Chondrocyte (in vitro differentiated cells): ENCODE measurements around the gene PLD1. TPM values are rescaled to one million over a fixed set of nuclear protein-coding genes. Genes with fewer than 3 reads are reported as not detected.

ENCODE experiments used
- DNase-seq: peaks from one replicate; pipeline ENCODE4 v3.0.0; 2021; ENCODE audit warnings: mixed read lengths, low spot score
- H3K27ac Mint-ChIP-seq: one replicate; pipeline ENCODE4 v1.8.0; 2021; ENCODE audit warnings: mild to moderate bottlenecking, moderate library complexity, mixed read lengths; ENCODE audit not compliant: unreplicated experiment
- H3K27me3 Mint-ChIP-seq: 2 replicates; pipeline ENCODE4 v1.8.0; 2021; ENCODE audit warnings: low read depth, mixed read lengths
- H3K36me3 Mint-ChIP-seq: 2 replicates; pipeline ENCODE4 v1.8.0; 2021; ENCODE audit warnings: low read depth, mixed read lengths
- H3K4me1 Mint-ChIP-seq: 2 replicates; pipeline ENCODE4 v1.8.0; 2021; ENCODE audit warnings: low read depth, mild to moderate bottlenecking, mixed read lengths
- H3K4me3 Mint-ChIP-seq: one replicate; pipeline ENCODE4 v1.8.0; 2021; ENCODE audit warnings: mild to moderate bottlenecking, moderate library complexity, mixed read lengths; ENCODE audit not compliant: unreplicated experiment
- H3K9me3 Mint-ChIP-seq: 2 replicates; pipeline ENCODE4 v1.8.0; 2021; ENCODE audit warnings: low read depth, mixed read lengths
- total RNA-seq: library from RNA; stranded (reverse); gene quantifications from 3 replicates; pipeline ENCODE4 v1.2.1, GENCODE V29; 2021
- TF ChIP-seq, protein P1 (sequence below): fragments of 200-600 bp; sonication (generic); IDR thresholded peaks from 2 replicates; pipeline ENCODE4 v1.5.0; 2021; ENCODE audit warnings: antibody characterized with exemption, mild to moderate bottlenecking, moderate library complexity

Gene PLD1
- total RNA-seq, 1 donor from 2014 or later: 17.0 TPM

DNA sequence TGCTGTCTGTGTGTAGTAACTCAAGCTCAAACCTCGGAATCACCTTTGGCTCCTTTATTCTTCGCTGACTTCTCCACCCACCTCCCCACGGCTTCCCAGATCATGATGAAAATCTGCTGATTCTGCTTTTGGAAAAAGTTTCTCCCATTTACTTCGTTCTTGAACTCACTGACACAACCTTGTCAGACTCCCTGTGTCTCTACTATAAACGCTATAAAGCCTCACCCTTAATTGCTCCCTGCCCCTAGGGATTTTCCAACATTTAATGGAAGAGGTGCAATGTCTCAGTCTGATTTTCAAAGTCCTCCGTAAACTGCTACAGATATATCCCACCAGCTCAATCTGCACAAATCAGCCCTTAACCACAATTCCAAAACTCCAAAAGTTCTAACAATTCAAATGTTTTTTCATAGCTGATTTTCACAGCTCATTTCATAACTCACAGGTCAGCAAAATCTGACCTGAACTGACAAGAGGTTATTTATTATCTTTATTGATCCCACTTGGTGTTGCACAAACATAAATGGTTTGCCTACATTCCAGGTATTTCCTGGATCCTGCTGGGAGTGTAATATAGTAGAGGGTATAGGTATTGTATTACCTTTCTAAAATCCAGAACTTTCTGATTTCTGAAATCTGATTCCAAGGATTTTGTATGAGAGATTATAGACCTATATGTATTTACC lies 129.4 kb downstream of the PLD1 start:
- Mint-ChIP-seq H3K27me3 (no peaks in the 10 kb centered on the region), H3K36me3 (peaks cover 23% of the 10 kb centered on the region), H3K27ac (no peak overlapping the region), H3K9me3 (no peaks in the 10 kb centered on the region), H3K4me3 (no peak overlapping the region), H3K4me1 (no peaks in the 10 kb centered on the region)
- TF ChIP-seq, protein P1, sequence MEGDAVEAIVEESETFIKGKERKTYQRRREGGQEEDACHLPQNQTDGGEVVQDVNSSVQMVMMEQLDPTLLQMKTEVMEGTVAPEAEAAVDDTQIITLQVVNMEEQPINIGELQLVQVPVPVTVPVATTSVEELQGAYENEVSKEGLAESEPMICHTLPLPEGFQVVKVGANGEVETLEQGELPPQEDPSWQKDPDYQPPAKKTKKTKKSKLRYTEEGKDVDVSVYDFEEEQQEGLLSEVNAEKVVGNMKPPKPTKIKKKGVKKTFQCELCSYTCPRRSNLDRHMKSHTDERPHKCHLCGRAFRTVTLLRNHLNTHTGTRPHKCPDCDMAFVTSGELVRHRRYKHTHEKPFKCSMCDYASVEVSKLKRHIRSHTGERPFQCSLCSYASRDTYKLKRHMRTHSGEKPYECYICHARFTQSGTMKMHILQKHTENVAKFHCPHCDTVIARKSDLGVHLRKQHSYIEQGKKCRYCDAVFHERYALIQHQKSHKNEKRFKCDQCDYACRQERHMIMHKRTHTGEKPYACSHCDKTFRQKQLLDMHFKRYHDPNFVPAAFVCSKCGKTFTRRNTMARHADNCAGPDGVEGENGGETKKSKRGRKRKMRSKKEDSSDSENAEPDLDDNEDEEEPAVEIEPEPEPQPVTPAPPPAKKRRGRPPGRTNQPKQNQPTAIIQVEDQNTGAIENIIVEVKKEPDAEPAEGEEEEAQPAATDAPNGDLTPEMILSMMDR: no peak
- no peak for DNase-seq

DNA sequence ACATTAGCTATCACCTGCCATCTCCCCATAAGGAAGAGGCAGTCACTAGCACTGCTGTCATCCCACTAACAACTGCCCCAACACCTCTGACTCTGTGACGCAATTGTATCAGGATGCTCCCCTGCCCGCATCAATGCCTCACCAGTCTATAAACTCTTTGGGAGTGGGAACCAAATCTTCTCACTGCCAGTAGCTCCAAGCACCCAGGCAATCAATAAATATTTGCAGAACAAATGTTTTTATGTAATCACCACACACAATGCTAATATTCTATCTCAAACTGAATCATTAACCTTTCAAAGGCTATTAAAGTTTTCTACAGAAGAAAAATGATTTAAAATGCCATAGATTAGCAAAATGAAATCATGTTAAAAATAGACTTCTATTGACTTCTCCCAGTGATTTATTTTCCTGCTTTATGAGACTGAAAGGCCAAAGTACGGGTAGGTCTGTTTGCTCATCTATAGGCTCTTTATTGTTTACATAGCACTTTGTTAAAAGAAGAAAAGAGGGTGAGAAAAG lies 131.3 kb downstream of the PLD1 start:
- Mint-ChIP-seq H3K4me1 (no peaks in the 10 kb centered on the region), H3K9me3 (no peaks in the 10 kb centered on the region), H3K27me3 (no peaks in the 10 kb centered on the region), H3K27ac (no peak overlapping the region), H3K4me3 (no peak overlapping the region), H3K36me3 (peaks cover 17% of the 10 kb centered on the region)
- TF ChIP-seq, protein P1: no peak
- no peak for DNase-seq

DNA sequence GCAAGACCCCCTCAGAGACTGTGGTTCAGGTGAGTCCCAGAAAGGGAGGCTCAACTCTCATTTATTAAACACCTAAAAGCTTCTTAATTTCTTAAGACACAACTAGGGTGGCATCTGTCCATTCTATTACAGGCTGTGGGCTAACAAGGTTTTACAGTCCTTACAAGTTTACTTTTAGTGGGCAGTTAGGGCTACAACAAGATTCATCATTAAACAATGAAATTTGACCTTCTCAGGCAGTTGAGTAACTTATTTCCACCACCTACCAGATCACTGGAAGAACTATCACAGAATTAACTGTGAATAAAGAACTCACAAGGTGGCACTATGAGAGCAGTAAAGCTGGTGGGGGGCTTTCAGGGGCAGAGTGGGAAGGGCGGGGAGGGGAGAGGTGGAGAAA lies 132.6 kb downstream of the PLD1 start:
- Mint-ChIP-seq H3K9me3 (no peaks in the 10 kb centered on the region), H3K27ac (no peak overlapping the region), H3K4me1 (no peaks in the 10 kb centered on the region), H3K36me3 (peaks cover 10% of the 10 kb centered on the region), H3K27me3 (no peaks in the 10 kb centered on the region), H3K4me3 (no peak overlapping the region)
- TF ChIP-seq, protein P1: no peak
- DNase-seq: no peak

DNA sequence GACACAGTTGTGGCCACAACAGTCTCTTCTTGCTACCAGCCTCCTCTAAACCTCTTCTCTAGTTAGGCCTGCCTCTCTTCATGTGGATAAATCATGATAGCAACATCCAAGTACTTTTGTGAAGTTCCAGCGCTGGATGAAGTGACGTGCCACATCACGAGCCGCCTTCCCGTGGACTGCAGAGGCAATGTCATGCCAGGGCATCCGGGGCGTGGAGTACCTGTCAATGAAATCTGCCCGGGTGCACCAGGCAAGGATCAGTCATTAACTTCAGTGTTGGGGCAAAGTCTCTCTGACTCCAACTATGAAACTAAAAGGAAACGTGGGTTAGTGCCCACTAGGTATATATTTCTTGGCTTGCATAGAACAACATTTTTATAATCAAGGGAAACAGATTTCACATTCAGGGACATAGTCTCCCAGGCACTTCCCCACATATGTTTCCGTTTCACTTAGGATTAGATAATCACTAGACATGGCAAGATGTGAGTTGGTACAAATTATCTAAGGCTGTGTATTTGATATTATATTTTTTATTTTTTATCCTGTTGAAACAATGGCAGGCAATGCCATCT lies 133.6 kb downstream of the PLD1 start:
- H3K36me3 Mint-ChIP-seq: peaks cover 8% of the 10 kb centered on the region
- H3K27me3 Mint-ChIP-seq: no peaks in the 10 kb centered on the region
- DNase-seq: no peak
- H3K4me3 Mint-ChIP-seq: no peak overlapping the region
- H3K27ac Mint-ChIP-seq: no peak overlapping the region
- H3K4me1 Mint-ChIP-seq: no peaks in the 10 kb centered on the region
- no peaks in the 10 kb centered on the region for H3K9me3 Mint-ChIP-seq
- TF ChIP-seq, protein P1: no peak

DNA sequence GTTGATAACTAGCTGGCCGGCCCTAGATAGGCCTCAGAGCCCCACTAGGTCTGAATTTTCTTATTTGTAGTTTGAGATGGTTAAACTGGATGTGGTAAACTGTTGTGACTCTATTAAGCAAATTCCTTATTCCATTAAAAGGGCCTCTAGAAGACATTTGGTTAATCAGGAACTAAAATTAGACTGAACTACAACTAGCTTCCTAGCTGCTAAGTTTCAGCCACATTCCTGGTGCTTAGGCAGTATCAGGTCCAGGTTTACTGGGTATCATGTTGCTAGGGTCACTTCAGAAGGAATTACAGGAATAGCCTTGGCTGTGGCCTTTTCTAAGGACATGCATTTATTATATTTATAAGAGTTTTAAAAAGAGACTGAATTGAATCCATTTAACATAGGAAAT lies 136.3 kb downstream of the PLD1 start:
- no peak for DNase-seq
- H3K27ac Mint-ChIP-seq: no peak overlapping the region
- TF ChIP-seq, protein P1: no peak
- H3K9me3 Mint-ChIP-seq: no peaks in the 10 kb centered on the region
- no peaks in the 10 kb centered on the region for H3K27me3 Mint-ChIP-seq
- no peak overlapping the region for H3K4me3 Mint-ChIP-seq
- peaks cover 10% of the 10 kb centered on the region for H3K36me3 Mint-ChIP-seq
- H3K4me1 Mint-ChIP-seq: no peaks in the 10 kb centered on the region
